Calu3 (cell line): Measurements from ENCODE around the gene KNL1. TPM values are rescaled to one million over a fixed set of nuclear protein-coding genes. Genes with fewer than 3 reads are reported as not detected.
A peak's percentile ranks its signal among the peaks of the same experiment; 100 is the strongest.

Experiments used
- BruUV-seq: library from RNA; stranded (reverse); fragments of 400-500 nt; replicated peaks from 2 replicates; lab custom pipeline; 2021; lab: Mats Ljungman, UMichigan
- CTCF ChIA-PET: fragments of 300-600 bp; sonication (Branson Sonifier 250); formaldehyde crosslinking; loops from one replicate; lab custom pipeline; 2022; ENCODE audit warnings: antibody characterized with exemption; lab: Charles Lee
- DNase-seq: peaks from one replicate; pipeline ENCODE4 v3.0.0; 2022
- H3K27ac Mint-ChIP-seq: one replicate; pipeline ENCODE4 v1.8.0; 2022; ENCODE audit warnings: mixed read lengths; ENCODE audit not compliant: unreplicated experiment
- H3K27me3 Mint-ChIP-seq: one replicate; pipeline ENCODE4 v1.8.0; 2022; ENCODE audit warnings: mixed read lengths; ENCODE audit not compliant: unreplicated experiment
- H3K36me3 Mint-ChIP-seq: one replicate; pipeline ENCODE4 v1.8.0; 2022; ENCODE audit warnings: mild to moderate bottlenecking, moderate library complexity, mixed read lengths; ENCODE audit not compliant: insufficient read depth, unreplicated experiment
- H3K4me1 Mint-ChIP-seq: one replicate; pipeline ENCODE4 v1.8.0; 2022; ENCODE audit warnings: mild to moderate bottlenecking, low read depth, mixed read lengths; ENCODE audit not compliant: unreplicated experiment
- H3K4me3 Mint-ChIP-seq: one replicate; pipeline ENCODE4 v1.8.0; 2022; ENCODE audit warnings: mild to moderate bottlenecking, low read depth, moderate library complexity, mixed read lengths; ENCODE audit not compliant: unreplicated experiment
- H3K9me3 Mint-ChIP-seq: one replicate; pipeline ENCODE4 v1.8.0; 2022; ENCODE audit warnings: low read depth, mixed read lengths; ENCODE audit not compliant: unreplicated experiment
- intact Hi-C: fragments of 100-400 bp; cut with micrococcal nuclease; formaldehyde crosslinking; loops from one replicate; pipeline ENCODE4 v1.10.0; 2022; ENCODE audit not compliant: unreplicated experiment
- total RNA-seq: library from RNA; stranded (reverse); gene quantifications from 2 replicates; pipeline ENCODE4 v1.2.3, GENCODE V29; 2022
- TF ChIP-seq, protein P1 (sequence below): fragments of 200-600 bp; IDR thresholded peaks from one replicate; pipeline ENCODE4 v1.8.0; 2022; ENCODE audit warnings: antibody characterized with exemption; ENCODE audit not compliant: unreplicated experiment

The KNL1 gene
- total RNA-seq, 1 experiment from 2014 or later: 19.0 TPM

DNA sequence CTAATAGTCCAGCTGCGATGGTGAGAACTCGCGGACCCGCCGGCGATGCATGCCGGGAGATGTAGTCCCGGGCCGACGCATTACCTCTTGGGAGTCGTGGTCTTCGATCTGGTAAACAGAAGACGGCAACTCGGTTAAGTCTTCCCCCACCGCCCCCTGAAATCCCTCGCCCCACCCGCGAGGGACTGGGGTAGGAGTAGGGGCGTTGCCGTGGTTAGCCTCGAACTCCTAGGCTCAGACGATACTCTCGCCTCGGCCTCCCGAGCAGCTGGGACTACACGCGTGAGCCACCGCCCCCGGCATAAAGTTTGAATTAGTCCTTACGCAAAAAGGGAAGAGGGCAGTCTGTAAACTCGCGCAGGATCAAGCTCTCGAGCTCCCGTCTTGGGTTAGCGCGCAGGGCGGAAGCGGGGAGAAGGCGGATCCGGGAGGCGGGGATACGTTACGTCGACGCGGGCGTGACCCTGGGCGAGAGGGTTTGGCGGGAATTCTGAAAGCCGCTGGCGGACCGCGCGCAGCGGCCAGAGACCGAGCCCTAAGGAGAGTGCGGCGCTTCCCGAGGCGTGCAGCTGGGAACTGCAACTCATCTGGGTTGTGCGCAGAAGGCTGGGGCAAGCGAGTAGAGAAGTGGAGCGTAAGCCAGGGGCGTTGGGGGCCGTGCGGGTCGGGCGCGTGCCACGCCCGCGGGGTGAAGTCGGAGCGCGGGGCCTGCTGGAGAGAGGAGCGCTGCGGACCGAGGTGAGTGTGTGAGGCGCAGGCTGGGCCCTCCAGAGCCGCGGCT lies 100.8 kb downstream of the KNL1 start, which contains the start of gene RAD51:
TSS of gene RAD51 (plus strand) at position 487 of the 781 bp plus-strand sequence. CDS start 3,585 bp downstream, outside the sequence.
- CTCF ChIA-PET: interaction anchor here (1.1 to 1.4 kb wide), 3 partner anchors 152 to 197 kb away, joined by 3 to 4 read pairs (median 3); no protein-coding TSS in a partner anchor
- TF ChIP-seq, protein P1, sequence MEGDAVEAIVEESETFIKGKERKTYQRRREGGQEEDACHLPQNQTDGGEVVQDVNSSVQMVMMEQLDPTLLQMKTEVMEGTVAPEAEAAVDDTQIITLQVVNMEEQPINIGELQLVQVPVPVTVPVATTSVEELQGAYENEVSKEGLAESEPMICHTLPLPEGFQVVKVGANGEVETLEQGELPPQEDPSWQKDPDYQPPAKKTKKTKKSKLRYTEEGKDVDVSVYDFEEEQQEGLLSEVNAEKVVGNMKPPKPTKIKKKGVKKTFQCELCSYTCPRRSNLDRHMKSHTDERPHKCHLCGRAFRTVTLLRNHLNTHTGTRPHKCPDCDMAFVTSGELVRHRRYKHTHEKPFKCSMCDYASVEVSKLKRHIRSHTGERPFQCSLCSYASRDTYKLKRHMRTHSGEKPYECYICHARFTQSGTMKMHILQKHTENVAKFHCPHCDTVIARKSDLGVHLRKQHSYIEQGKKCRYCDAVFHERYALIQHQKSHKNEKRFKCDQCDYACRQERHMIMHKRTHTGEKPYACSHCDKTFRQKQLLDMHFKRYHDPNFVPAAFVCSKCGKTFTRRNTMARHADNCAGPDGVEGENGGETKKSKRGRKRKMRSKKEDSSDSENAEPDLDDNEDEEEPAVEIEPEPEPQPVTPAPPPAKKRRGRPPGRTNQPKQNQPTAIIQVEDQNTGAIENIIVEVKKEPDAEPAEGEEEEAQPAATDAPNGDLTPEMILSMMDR: no peak
- Mint-ChIP-seq H3K27ac (peak within 1 kb of the TSS; percentile 12), H3K9me3 (no peaks in the 10 kb centered on the region), H3K4me1 (peaks cover 6% of the 10 kb centered on the region), H3K36me3 (peaks cover 23% of the 10 kb centered on the region), H3K4me3 (peak within 1 kb of the TSS; percentile 86), H3K27me3 (no peaks in the 10 kb centered on the region)
- no TSS peak for BruUV-seq
- DNase-seq: peak; percentile 86
- intact Hi-C loops: no loop called here

DNA sequence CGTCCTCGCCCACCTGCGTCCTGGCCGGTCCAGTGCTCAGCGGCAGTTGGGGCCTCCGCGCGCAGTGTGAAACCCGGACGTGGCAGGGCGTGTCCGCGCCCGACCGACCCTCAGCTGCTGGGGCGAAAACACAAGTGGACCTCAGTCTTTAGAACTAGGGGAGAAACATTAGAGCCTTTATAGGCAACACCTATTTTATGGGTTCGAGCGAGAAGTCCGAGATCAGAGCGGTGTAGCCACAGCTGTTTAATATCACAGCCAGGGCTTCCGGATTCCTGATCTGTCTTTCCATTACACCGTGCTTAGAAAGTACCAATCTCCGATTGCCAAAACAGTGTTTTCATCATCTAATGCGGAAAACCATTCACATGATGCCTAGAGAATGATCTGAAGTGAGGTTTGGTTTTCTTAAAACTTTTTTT lies 101.4 kb downstream of the KNL1 start:
- TF ChIP-seq, protein P1: no peak
- intact Hi-C loops: no loop called here
- CTCF ChIA-PET: interaction anchor here (0.7 to 1.4 kb wide), 2 partner anchors 178 to 198 kb away, joined by 3 to 4 read pairs; no protein-coding TSS in a partner anchor
- DNase-seq: peak; percentile 5
- peak overlapping the region; percentile 12 for H3K27ac Mint-ChIP-seq
- peak overlapping the region; percentile 86 for H3K4me3 Mint-ChIP-seq
- H3K36me3 Mint-ChIP-seq: peaks cover 23% of the 10 kb centered on the region
- H3K4me1 Mint-ChIP-seq: peaks cover 6% of the 10 kb centered on the region
- TSS peak; percentile 31 for BruUV-seq
- no peaks in the 10 kb centered on the region for H3K9me3 Mint-ChIP-seq
- no peaks in the 10 kb centered on the region for H3K27me3 Mint-ChIP-seq

DNA sequence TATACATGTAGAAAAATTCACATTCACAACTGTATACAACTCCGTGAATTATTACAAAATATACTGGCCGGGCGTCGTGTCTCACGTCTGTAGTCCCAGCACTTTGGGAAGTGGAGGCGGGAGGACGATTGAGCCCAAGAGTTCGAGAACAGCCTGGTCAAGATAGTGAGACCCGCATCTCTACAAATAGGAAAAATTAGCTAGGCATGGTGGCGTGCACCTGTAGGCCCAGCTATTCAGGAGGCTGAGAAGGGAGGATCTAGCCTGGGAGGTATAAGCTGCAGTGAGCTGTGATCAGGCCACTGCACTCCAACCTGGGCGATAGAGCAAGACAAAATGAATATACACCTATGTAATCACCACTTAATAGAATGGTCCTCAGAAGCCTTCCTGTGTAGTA lies 102.2 kb downstream of the KNL1 start:
- Mint-ChIP-seq H3K36me3 (peaks cover 23% of the 10 kb centered on the region), H3K4me1 (peaks cover 6% of the 10 kb centered on the region), H3K9me3 (no peaks in the 10 kb centered on the region), H3K27me3 (no peaks in the 10 kb centered on the region), H3K27ac (no peak overlapping the region), H3K4me3 (peak overlapping the region; percentile 86)
- TF ChIP-seq, protein P1: no peak
- intact Hi-C loops: no loop called here
- no peak for DNase-seq
- BruUV-seq: no TSS peak
- CTCF ChIA-PET: interaction anchor here (0.7 kb wide), 1 partner anchor 198 kb away, joined by 3 read pairs; no protein-coding TSS in a partner anchor

DNA sequence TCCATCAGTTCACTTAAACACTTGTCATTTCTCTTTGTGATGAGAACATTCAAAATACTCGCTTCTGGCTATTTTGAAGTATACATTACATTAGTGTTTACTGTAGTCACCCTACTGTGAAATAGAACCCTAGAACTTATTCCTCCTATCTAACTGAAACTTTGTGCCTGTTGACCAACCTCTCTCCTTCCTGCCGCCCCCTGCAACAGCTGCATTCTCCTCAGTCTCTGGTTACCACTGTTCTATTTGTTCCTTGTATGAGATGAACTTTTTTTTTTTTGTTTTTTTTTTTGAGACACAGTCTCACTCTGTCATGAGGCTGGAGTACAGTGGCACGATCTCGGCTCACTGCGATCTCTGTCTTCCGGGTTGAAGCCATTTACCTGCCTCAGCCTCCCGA lies 103.9 kb downstream of the KNL1 start:
- H3K36me3 Mint-ChIP-seq: peaks cover 25% of the 10 kb centered on the region
- no peak overlapping the region for H3K4me3 Mint-ChIP-seq
- DNase-seq: no peak
- H3K27me3 Mint-ChIP-seq: no peaks in the 10 kb centered on the region
- H3K4me1 Mint-ChIP-seq: peaks cover 6% of the 10 kb centered on the region
- CTCF ChIA-PET: no interaction called here
- intact Hi-C loops: no loop called here
- no peaks in the 10 kb centered on the region for H3K9me3 Mint-ChIP-seq
- H3K27ac Mint-ChIP-seq: no peak overlapping the region
- no TSS peak for BruUV-seq
- TF ChIP-seq, protein P1: no peak
